Measurements from ENCODE around the gene COL8A1.

DNA sequence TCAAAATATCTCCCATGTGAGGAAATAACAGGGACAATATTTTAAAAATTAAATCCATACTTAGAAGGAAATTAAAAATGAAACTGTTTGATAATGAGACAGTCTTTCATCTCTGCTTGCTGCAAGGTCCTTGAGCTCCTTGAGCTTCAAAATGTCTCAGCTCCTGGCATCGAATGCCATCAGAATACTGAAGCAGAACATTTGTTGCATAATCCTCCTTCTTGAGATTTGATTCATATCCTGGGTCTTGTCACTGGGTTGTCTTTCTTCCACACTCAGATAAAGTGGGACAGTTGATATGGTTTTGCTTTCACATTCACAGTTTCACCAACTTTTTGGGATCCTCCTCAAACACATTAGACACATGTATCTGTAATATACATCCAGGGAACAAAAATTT is 27.8 kb downstream of the COL8A1 start:
- no peak for TF ChIP-seq CTCF (IDR thresholded peaks at IDR 0.05; ENCODE audit: insufficient read depth, low read depth, low read length)
- no peak for TF ChIP-seq EZH2 (IDR thresholded peaks at IDR 0.05; ENCODE audit: insufficient read depth, low read length)
